Testis (tissue), 2 donors: ENCODE data around the gene C1QTNF12.

ENCODE experiments used
- CTCF ChIP-seq, 3 experiments: fragments of 450-650 bp in 2 of 3; fragments of 200-600 bp in 1 of 3; sonication (generic) in 1 of 3; IDR thresholded peaks; one replicate each; pipeline ENCODE4 v1.5.1; 2016 to 2019; ENCODE audit warnings: antibody characterized with exemption in 3 of 3, mild to moderate bottlenecking in 2 of 3, moderate library complexity in 1 of 3
- POLR2A ChIP-seq: fragments of 450-650 bp; IDR thresholded peaks from one replicate; pipeline ENCODE4 v1.6.1; 2017; ENCODE audit warnings: antibody characterized with exemption, mild to moderate bottlenecking, moderate library complexity

- TF ChIP-seq CTCF (IDR thresholded peaks at IDR 0.05) (no peak), POLR2A (no peak)
Observed at GRCh38 chr1:1268284-1268682, 21.8 kb upstream of the C1QTNF12 start.
